GM12875 (cell line): Measurements from ENCODE around the gene CTNND2.

Experiments
- H3K4me3 ChIP-seq: one replicate; pipeline ENCODE4 v1.5.1; 2011; ENCODE audit warnings: low read depth, low read length, control low read depth
- TF ChIP-seq, protein P1 (sequence below): IDR thresholded peaks from 2 replicates; pipeline ENCODE4 v1.5.1; 2011; ENCODE audit warnings: low read depth, mild to moderate bottlenecking, control low read depth, inconsistent platforms, low read length, moderate library complexity, borderline replicate concordance; ENCODE audit not compliant: insufficient read depth

The CTNND2 gene

GRCh38 chr5:11239261-11240015 lies 664.8 kb downstream of the CTNND2 start:
- TF ChIP-seq, protein P1, sequence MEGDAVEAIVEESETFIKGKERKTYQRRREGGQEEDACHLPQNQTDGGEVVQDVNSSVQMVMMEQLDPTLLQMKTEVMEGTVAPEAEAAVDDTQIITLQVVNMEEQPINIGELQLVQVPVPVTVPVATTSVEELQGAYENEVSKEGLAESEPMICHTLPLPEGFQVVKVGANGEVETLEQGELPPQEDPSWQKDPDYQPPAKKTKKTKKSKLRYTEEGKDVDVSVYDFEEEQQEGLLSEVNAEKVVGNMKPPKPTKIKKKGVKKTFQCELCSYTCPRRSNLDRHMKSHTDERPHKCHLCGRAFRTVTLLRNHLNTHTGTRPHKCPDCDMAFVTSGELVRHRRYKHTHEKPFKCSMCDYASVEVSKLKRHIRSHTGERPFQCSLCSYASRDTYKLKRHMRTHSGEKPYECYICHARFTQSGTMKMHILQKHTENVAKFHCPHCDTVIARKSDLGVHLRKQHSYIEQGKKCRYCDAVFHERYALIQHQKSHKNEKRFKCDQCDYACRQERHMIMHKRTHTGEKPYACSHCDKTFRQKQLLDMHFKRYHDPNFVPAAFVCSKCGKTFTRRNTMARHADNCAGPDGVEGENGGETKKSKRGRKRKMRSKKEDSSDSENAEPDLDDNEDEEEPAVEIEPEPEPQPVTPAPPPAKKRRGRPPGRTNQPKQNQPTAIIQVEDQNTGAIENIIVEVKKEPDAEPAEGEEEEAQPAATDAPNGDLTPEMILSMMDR, result no peak

GRCh38 chr5:11234501-11234911 lies 669.7 kb downstream of the CTNND2 start:
- TF ChIP-seq, protein P1, result no peak
- H3K4me3 ChIP-seq, result no peak overlapping the region

More at GRCh38 chr5:11239261-11240015, 664.8 kb downstream of the CTNND2 start:
- no peak overlapping the region for H3K4me3 ChIP-seq

GRCh38 chr5:11230890-11231289 lies 673.4 kb downstream of the CTNND2 start:
- TF ChIP-seq, protein P1, result no peak
- no peak overlapping the region for H3K4me3 ChIP-seq

DNA sequence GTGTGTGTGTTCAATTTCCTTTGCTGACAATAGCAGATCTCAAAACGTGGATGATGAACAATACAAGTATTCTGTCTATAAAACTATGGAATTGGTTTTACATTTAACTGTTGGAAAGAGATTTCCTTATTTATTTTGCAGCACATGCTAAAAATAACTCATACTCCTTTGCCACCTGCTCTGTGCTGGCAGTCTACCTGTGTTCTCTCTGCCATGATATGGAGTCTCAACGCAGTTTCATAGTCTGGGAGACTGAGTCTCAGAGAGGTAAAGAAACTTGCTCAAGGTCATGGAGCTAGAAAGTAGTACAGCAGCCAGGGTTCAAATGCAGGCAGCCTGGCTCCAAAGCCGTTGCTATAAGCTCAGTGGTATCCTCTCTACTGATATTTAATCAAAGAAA lies 677.2 kb downstream of the CTNND2 start:
- H3K4me3 ChIP-seq, result no peak overlapping the region
- TF ChIP-seq, protein P1, result no peak

DNA sequence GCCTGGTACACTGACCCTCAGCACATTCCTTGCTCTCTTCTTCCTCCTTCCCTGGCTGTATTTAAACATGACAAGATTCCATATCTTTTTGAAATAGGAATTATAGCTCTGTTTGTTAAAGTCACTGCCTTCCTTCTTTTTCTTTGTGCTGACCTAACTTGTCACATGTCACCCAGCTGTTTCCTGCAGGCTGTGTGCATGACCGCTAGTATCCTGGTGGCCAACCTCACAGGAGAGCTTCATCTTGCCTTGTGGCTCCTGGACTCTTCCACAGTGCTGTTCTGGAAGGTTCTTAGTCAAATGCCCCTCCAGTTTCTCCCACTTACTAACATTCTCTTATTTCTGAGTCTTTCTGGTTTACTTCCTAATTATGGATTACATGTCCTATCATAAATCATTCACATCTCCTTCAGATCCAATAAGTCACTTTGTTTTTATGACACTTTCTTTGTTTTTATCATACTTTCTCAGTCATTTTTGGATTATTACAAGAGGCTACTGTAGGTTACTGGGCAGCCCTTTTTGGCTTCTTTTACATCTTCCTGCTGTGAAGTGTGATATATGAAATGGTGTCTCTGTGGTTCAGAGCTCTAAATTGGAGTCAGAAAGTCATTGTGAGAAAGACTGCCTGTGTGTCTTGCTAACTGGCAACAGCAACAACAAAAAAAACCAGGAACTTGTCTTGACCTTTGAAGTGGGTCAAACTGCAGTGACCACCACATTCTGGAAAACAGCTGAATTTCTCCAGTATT lies 679.6 kb downstream of the CTNND2 start:
- TF ChIP-seq, protein P1, result no peak
- H3K4me3 ChIP-seq, result no peak overlapping the region

GRCh38 chr5:11222169-11222568 lies 682.1 kb downstream of the CTNND2 start:
- no peak overlapping the region for H3K4me3 ChIP-seq
- TF ChIP-seq, protein P1, result no peak
